DND-41 (cell line): ENCODE results near the gene MRAP.

Experiments
- ATAC-seq: fragments of 200-7000 bp; cut with Tn5 transposase; 3 replicates; pipeline ENCODE4 v1.9.1; 2021; ENCODE audit warnings: low read depth; ENCODE audit not compliant: insufficient read depth
- DNase-seq: peaks from one replicate; pipeline ENCODE4 v3.0.0-alpha.2; 2020
- H2AFZ ChIP-seq: 2 replicates; pipeline ENCODE4 v1.6.0; 2012; ENCODE audit warnings: low read depth, low read length
- H3K27ac ChIP-seq: 2 replicates; pipeline ENCODE4 v1.5.1; 2012; ENCODE audit warnings: low read length, inconsistent platforms
- H3K27me3 ChIP-seq: fragments of 200-600 bp; sonication (generic); 2 replicates; pipeline ENCODE4 v1.6.0; 2012; ENCODE audit warnings: low read length, mild to moderate bottlenecking, inconsistent platforms; ENCODE audit not compliant: insufficient read depth, poor library complexity
- H3K36me3 ChIP-seq: 2 replicates; pipeline ENCODE4 v1.5.1; 2012; ENCODE audit warnings: low read length, inconsistent platforms; ENCODE audit not compliant: insufficient read depth
- H3K4me1 ChIP-seq: 2 replicates; pipeline ENCODE4 v1.5.1; 2012; ENCODE audit warnings: mild to moderate bottlenecking, low read length; ENCODE audit not compliant: insufficient read depth
- H3K4me2 ChIP-seq: 2 replicates; pipeline ENCODE4 v1.6.0; 2012; ENCODE audit warnings: mild to moderate bottlenecking, moderate library complexity, low read length, inconsistent platforms; ENCODE audit not compliant: insufficient read depth
- H3K4me3 ChIP-seq, 2 experiments: fragments of 200-600 bp in 1 of 2; shearing (Covaris generic) in 1 of 2; 2 replicates each; pipeline ENCODE4 v1.5.1; 2012 to 2016; ENCODE audit warnings: inconsistent platforms in 2 of 2, low read length in 2 of 2, mild to moderate bottlenecking in 2 of 2, low read depth in 1 of 2, moderate library complexity in 1 of 2
- H3K79me2 ChIP-seq: 2 replicates; pipeline ENCODE4 v1.6.0; 2012; ENCODE audit warnings: low read length, inconsistent platforms; ENCODE audit not compliant: insufficient read depth
- H3K9ac ChIP-seq: 2 replicates; pipeline ENCODE4 v1.6.0; 2012; ENCODE audit warnings: low read depth, mild to moderate bottlenecking, inconsistent platforms, low read length, moderate library complexity
- H3K9me3 ChIP-seq: 2 replicates; pipeline ENCODE4 v1.5.1; 2012; ENCODE audit warnings: low read length, moderate library complexity, mild to moderate bottlenecking, inconsistent platforms; ENCODE audit not compliant: insufficient read depth, severe bottlenecking
- H4K20me1 ChIP-seq: 2 replicates; pipeline ENCODE4 v1.6.0; 2012; ENCODE audit warnings: low read length; ENCODE audit not compliant: insufficient read depth
- CTCF ChIP-seq: IDR thresholded peaks from 2 replicates; pipeline ENCODE4 v1.5.1; 2012; ENCODE audit warnings: borderline replicate concordance, low read length, moderate library complexity, mild to moderate bottlenecking; ENCODE audit not compliant: poor library complexity, severe bottlenecking; ENCODE audit errors: extremely low read depth
- EZH2 ChIP-seq: IDR thresholded peaks from 3 replicates; pipeline ENCODE4 v1.6.1; 2012; ENCODE audit warnings: borderline replicate concordance, low read depth, mild to moderate bottlenecking, moderate library complexity, low read length, inconsistent platforms; ENCODE audit not compliant: severe bottlenecking

Gene MRAP

GRCh38 chr21:32282992-32283391, 15.7 kb upstream of the MRAP start:
- H3K4me2 ChIP-seq: no peak overlapping the region

GRCh38 chr21:32285476-32285875, 13.2 kb upstream of the MRAP start:
- DNase-seq (no peak), ATAC-seq (no peak)
- Histone ChIP-seq H3K36me3 (no peaks in the 10 kb centered on the region), H4K20me1 (no peaks in the 10 kb centered on the region), H3K9ac (no peak overlapping the region), H3K27me3 (no peaks in the 10 kb centered on the region), H3K4me1 (no peaks in the 10 kb centered on the region; the same call in 1 of the 2 replicates), H3K79me2 (no peaks in the 10 kb centered on the region), H3K4me2 (no peak overlapping the region), H3K9me3 (no peaks in the 10 kb centered on the region), H3K27ac (no peak overlapping the region), H3K4me3 (no peak overlapping the region), H2AFZ (no peak overlapping the region)
- no peak for TF ChIP-seq CTCF
- TF ChIP-seq EZH2: no peak

More at GRCh38 chr21:32282992-32283391, 15.7 kb upstream of the MRAP start:
- no peak overlapping the region for H3K27ac ChIP-seq
- TF ChIP-seq EZH2: no peak
- TF ChIP-seq CTCF: no peak
- H3K4me1 ChIP-seq: peaks cover 12% of the 10 kb centered on the region
- no peaks in the 10 kb centered on the region for H3K36me3 ChIP-seq
- H3K9ac ChIP-seq: no peak overlapping the region
- no peak for ATAC-seq
- H3K27me3 ChIP-seq: no peaks in the 10 kb centered on the region
- no peaks in the 10 kb centered on the region for H4K20me1 ChIP-seq
- H3K4me3 ChIP-seq: no peak overlapping the region
- no peaks in the 10 kb centered on the region for H3K9me3 ChIP-seq
- H3K79me2 ChIP-seq: peaks cover 18% of the 10 kb centered on the region
- no peak for DNase-seq
- no peak overlapping the region for H2AFZ ChIP-seq

GRCh38 chr21:32297449-32297848, 1.2 kb upstream of the MRAP start:
- H3K79me2 ChIP-seq: no peaks in the 10 kb centered on the region

More at GRCh38 chr21:32297449-32297848, 1.2 kb upstream of the MRAP start:
- no peak overlapping the region for H3K9ac ChIP-seq
- H3K4me3 ChIP-seq: no peak overlapping the region
- no peaks in the 10 kb centered on the region for H3K27me3 ChIP-seq
- no peak overlapping the region for H3K4me2 ChIP-seq
- H3K4me1 ChIP-seq: no peaks in the 10 kb centered on the region
- DNase-seq: no peak
- H2AFZ ChIP-seq: no peak overlapping the region
- no peaks in the 10 kb centered on the region for H4K20me1 ChIP-seq
- H3K36me3 ChIP-seq: no peaks in the 10 kb centered on the region; the same call in 1 of the 2 replicates
- ATAC-seq: no peak
- TF ChIP-seq EZH2: no peak
- TF ChIP-seq CTCF: no peak
- no peaks in the 10 kb centered on the region for H3K9me3 ChIP-seq
- H3K27ac ChIP-seq: no peak overlapping the region
